A549 (cell line): ENCODE data around the gene MANF. TPM values are rescaled to one million over a fixed set of nuclear protein-coding genes. Genes with fewer than 3 reads are reported as not detected.
A peak's percentile ranks its signal among the peaks of the same experiment; 100 is the strongest.

Source experiments
- ATAC-seq, 2 experiments: fragments of 200-7000 bp in 1 of 2; fragments of >200 bp in 1 of 2; cut with Nextera tagmentation in 1 of 2; cut with Tn5 transposase in 1 of 2; 3 replicates each; pipeline versions ENCODE4 v1.8.0 to v1.9.1; 2018 to 2020; ENCODE audit warnings: mild to moderate bottlenecking in 1 of 2, moderate library complexity in 1 of 2
- CTCF ChIA-PET: fragments of 300-600 bp; sonication (Branson Sonifier 250); formaldehyde crosslinking; extraction: SDS; loops from one replicate; lab custom pipeline; 2021; ENCODE audit warnings: antibody characterized with exemption, inconsistent platforms; lab: Yijun Ruan, JAX
- POLR2A ChIA-PET: fragments of 350-600 bp; formaldehyde crosslinking; extraction: SDS; loops from one replicate; lab custom pipeline; 2021; ENCODE audit warnings: antibody characterized with exemption, inconsistent platforms; lab: Yijun Ruan, JAX
- DNase-seq, 2 experiments: peaks; one replicate each; pipeline versions ENCODE4 v3.0.0 to v3.0.0-alpha.2; 2011 to 2016; ENCODE audit warnings: low read depth in 1 of 2, low spot score in 1 of 2
- FAIRE-seq: peaks from 2 replicates; lab custom pipeline; 2011; peaks lifted over from hg19 to GRCh38; lab: Jason Lieb, UNC
- H3K27ac ChIP-seq, 2 experiments: fragments of >200 bp; sonication (Bioruptor Twin); formaldehyde crosslinking; 3 replicates each; pipeline ENCODE4 v1.5.1; 2016 to 2017
- H3K4me1 ChIP-seq: fragments of >200 bp; sonication (Bioruptor Twin); formaldehyde crosslinking; 3 replicates; pipeline ENCODE4 v1.6.1; 2016
- H3K4me2 ChIP-seq: fragments of >200 bp; sonication (Bioruptor Twin); formaldehyde crosslinking; 3 replicates; pipeline ENCODE4 v1.6.1; 2016
- H3K4me3 ChIP-seq: fragments of >200 bp; sonication (Bioruptor Twin); formaldehyde crosslinking; 3 replicates; pipeline ENCODE4 v1.5.1; 2016
- H3K9me3 ChIP-seq: fragments of >200 bp; sonication (Bioruptor Twin); formaldehyde crosslinking; 3 replicates; pipeline ENCODE4 v1.6.1; 2016
- BCL3 ChIP-seq: fragments of >200 bp; sonication (Bioruptor Twin); formaldehyde crosslinking; IDR thresholded peaks from 3 replicates; pipeline ENCODE4 v1.6.1; 2016
- CBX2 ChIP-seq: fragments of 200-600 bp; sonication (generic); IDR thresholded peaks from 2 replicates; pipeline ENCODE4 v1.6.1; 2016; ENCODE audit warnings: low read depth, mild to moderate bottlenecking, borderline replicate concordance
- FOSB ChIP-seq: fragments of 250-450 bp; sonication (Bioruptor Pico); IDR thresholded peaks from 2 replicates; pipeline ENCODE4 v1.5.0; 2020; ENCODE audit warnings: mild to moderate bottlenecking, moderate library complexity
- FOXS1 ChIP-seq: fragments of 250-450 bp; sonication (Bioruptor Pico); IDR thresholded peaks from 2 replicates; pipeline ENCODE4 v1.5.0; 2020; ENCODE audit warnings: mild to moderate bottlenecking, moderate library complexity
- HOXB5 ChIP-seq: fragments of 250-450 bp; sonication (Bioruptor Pico); IDR thresholded peaks from 2 replicates; pipeline ENCODE4 v1.5.0; 2020; ENCODE audit warnings: mild to moderate bottlenecking, moderate library complexity
- JUN ChIP-seq, 2 experiments: fragments of >200 bp; sonication (Bioruptor Twin); formaldehyde crosslinking; IDR thresholded peaks; 2 replicates in 1 of 2; 3 replicates in 1 of 2; pipeline ENCODE4 v1.6.1; 2016 to 2017
- KDM5A ChIP-seq: fragments of 200-600 bp; sonication (generic); IDR thresholded peaks from 2 replicates; pipeline ENCODE4 v1.6.1; 2016; ENCODE audit warnings: antibody characterized with exemption, mild to moderate bottlenecking
- MAX ChIP-seq: IDR thresholded peaks from 2 replicates; pipeline ENCODE4 v1.6.1; 2012
- MYC ChIP-seq: IDR thresholded peaks from 2 replicates; pipeline ENCODE4 v1.6.1; 2012; ENCODE audit warnings: mild to moderate bottlenecking, inconsistent platforms, low read length, improper control_type of control experiment, borderline replicate concordance
- NR3C1 ChIP-seq: fragments of >200 bp; sonication (Bioruptor Twin); formaldehyde crosslinking; IDR thresholded peaks from 3 replicates; pipeline ENCODE4 v1.6.1; 2017
- PHF8 ChIP-seq: fragments of 200-600 bp; sonication (generic); IDR thresholded peaks from 2 replicates; pipeline ENCODE4 v1.6.1; 2016; ENCODE audit warnings: low read depth, mild to moderate bottlenecking, antibody characterized with exemption, moderate library complexity, borderline replicate concordance
- POLR2A ChIP-seq: IDR thresholded peaks from 2 replicates; pipeline ENCODE4 v1.6.1; 2012; ENCODE audit warnings: mild to moderate bottlenecking, low read length
- RAD21 ChIP-seq, 2 experiments: fragments of >200 bp in 1 of 2; sonication (Bioruptor Twin) in 1 of 2; formaldehyde crosslinking in 1 of 2; IDR thresholded peaks in 1 of 2; conservative IDR thresholded peaks in 1 of 2; 2 replicates in 1 of 2; 3 replicates in 1 of 2; pipeline ENCODE4 v1.6.1; 2012 to 2018; ENCODE audit warnings: inconsistent platforms in 1 of 2
- RCOR1 ChIP-seq: fragments of 150-350 bp; IDR thresholded peaks from 2 replicates; pipeline ENCODE4 v1.6.1; 2014; ENCODE audit warnings: antibody characterized with exemption, low read length, low read depth
- RFX5 ChIP-seq: fragments of 450-650 bp; IDR thresholded peaks from 2 replicates; pipeline ENCODE4 v1.7.1; 2014; ENCODE audit warnings: antibody characterized with exemption, mild to moderate bottlenecking, moderate library complexity
- SMC3 ChIP-seq: fragments of >200 bp; sonication (Bioruptor Twin); formaldehyde crosslinking; IDR thresholded peaks from 3 replicates; pipeline ENCODE4 v1.6.1; 2018; ENCODE audit warnings: inconsistent platforms
- TFCP2L1 ChIP-seq: fragments of 250-450 bp; sonication (Bioruptor Pico); IDR thresholded peaks from 2 replicates; pipeline ENCODE4 v1.5.0; 2021; ENCODE audit warnings: mild to moderate bottlenecking
- USF2 ChIP-seq: fragments of 450-650 bp; IDR thresholded peaks from 2 replicates; pipeline ENCODE4 v1.6.1; 2014; ENCODE audit warnings: antibody characterized with exemption
- ZC3H11A ChIP-seq: fragments of 450-650 bp; IDR thresholded peaks from 2 replicates; pipeline ENCODE4 v1.6.1; 2014; ENCODE audit warnings: antibody characterized with exemption, mild to moderate bottlenecking
- WGBS: methylation state at CpG from one replicate; pipeline ENCODE4 v1.1.6; 2017; ENCODE audit errors: missing lambda C conversion rate; 5-methylcytosine and 5-hydroxymethylcytosine counted together
- polyA plus RNA-seq, 4 experiments: library from polyadenylated mRNA; depleted of rRNA in 3 of 4; stranded (reverse); fragments of >200 nt; fragmentation: RNase III in 1 of 4; extraction: RNeasy Plus Mini Kit Qiagen cat#74134 plus additional on column Dnase treatment in 1 of 4; gene quantifications; 2 replicates in 3 of 4; 3 replicates in 1 of 4; pipeline ENCODE4 v1.2.3, GENCODE V29; 2011 to 2017
- TF ChIP-seq, protein P1 (sequence below): IDR thresholded peaks from 2 replicates; pipeline ENCODE4 v1.6.1; 2012
- TF ChIP-seq, protein P2 (sequence below): fragments of >200 bp; sonication (Bioruptor Twin); formaldehyde crosslinking; IDR thresholded peaks from 3 replicates; pipeline ENCODE4 v1.5.1; 2016
- TF ChIP-seq, protein P3 (sequence below): fragments of 200-600 bp; sonication (generic); IDR thresholded peaks from 2 replicates; pipeline ENCODE4 v1.6.1; 2016; ENCODE audit warnings: antibody characterized with exemption, mild to moderate bottlenecking, moderate library complexity
- TF ChIP-seq, protein P4 (sequence below): IDR thresholded peaks from 2 replicates; pipeline ENCODE4 v1.6.1; 2012; ENCODE audit warnings: low read depth, borderline replicate concordance

MANF gene
- polyA plus RNA-seq, 2 of the 4 experiments (the other 2 are of a cell fraction) = 67.8 to 84.9 TPM

GRCh38 chr3:51391075-51391565 is 6.0 kb downstream of the MANF start, which contains the start of gene RBM15B:
Gene RBM15B, plus strand, starts transcription at chr3:51391285. Its CDS starts 115 bp downstream, at chr3:51391400.
- CTCF ChIA-PET = interaction anchor here (0.6 to 9.2 kb wide), 10 partner anchors 13 to 819 kb away, joined by 3 to 106 read pairs (median 10); partner anchors contain the start of genes CISH, DCAF1 and MAPKAPK3
- Histone ChIP-seq H3K4me2 (peak within 1 kb of the TSS; percentile 95), H3K4me3 (peak within 1 kb of the TSS; percentile 92)
- peak; percentile 88 to 93 for ATAC-seq
- POLR2A ChIA-PET = no interaction called here
- TF ChIP-seq PHF8 (peak; percentile 92), RFX5 (no peak), HOXB5 (no peak), MAX (peak; percentile 82), KDM5A (peak; percentile 57; the same call in 1 of the 2 replicates), NR3C1 (no peak), ZC3H11A (no peak), BCL3 (0 out of 3 replicates have a peak, but pooled peaks have one; percentile 64), JUN (IDR thresholded peaks at IDR 0.05) (peak; percentile 67 to 86), POLR2A (peak; percentile 61; the same call in 1 of the 2 replicates), SMC3 (peak; percentile 52), RAD21 (conservative IDR thresholded peaks at IDR 0.05 in 1 of 2, IDR thresholded peaks at IDR 0.05 in 1 of 2) (peak; percentile 34 to 41; a peak in 2 of 5 replicates), USF2 (peak; percentile 90), MYC (peak; percentile 59; the same call in 1 of the 2 replicates)
- TF ChIP-seq, protein P1, sequence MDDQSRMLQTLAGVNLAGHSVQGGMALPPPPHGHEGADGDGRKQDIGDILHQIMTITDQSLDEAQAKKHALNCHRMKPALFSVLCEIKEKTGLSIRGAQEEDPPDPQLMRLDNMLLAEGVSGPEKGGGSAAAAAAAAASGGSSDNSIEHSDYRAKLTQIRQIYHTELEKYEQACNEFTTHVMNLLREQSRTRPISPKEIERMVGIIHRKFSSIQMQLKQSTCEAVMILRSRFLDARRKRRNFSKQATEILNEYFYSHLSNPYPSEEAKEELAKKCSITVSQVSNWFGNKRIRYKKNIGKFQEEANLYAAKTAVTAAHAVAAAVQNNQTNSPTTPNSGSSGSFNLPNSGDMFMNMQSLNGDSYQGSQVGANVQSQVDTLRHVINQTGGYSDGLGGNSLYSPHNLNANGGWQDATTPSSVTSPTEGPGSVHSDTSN = peak; percentile 47; the same call in 1 of the 2 replicates
- TF ChIP-seq, protein P2, sequence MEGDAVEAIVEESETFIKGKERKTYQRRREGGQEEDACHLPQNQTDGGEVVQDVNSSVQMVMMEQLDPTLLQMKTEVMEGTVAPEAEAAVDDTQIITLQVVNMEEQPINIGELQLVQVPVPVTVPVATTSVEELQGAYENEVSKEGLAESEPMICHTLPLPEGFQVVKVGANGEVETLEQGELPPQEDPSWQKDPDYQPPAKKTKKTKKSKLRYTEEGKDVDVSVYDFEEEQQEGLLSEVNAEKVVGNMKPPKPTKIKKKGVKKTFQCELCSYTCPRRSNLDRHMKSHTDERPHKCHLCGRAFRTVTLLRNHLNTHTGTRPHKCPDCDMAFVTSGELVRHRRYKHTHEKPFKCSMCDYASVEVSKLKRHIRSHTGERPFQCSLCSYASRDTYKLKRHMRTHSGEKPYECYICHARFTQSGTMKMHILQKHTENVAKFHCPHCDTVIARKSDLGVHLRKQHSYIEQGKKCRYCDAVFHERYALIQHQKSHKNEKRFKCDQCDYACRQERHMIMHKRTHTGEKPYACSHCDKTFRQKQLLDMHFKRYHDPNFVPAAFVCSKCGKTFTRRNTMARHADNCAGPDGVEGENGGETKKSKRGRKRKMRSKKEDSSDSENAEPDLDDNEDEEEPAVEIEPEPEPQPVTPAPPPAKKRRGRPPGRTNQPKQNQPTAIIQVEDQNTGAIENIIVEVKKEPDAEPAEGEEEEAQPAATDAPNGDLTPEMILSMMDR = peak; percentile 75
- TF ChIP-seq, all 56 proteins: peak for 12
- 0% methylated on average over 3 of the region's 83 CpGs for WGBS
- Histone ChIP-seq H3K9me3 (no peaks in the 10 kb centered on the region), H3K4me1 (peaks cover 38% of the 10 kb centered on the region), H3K27ac (peak within 1 kb of the TSS; percentile 94 to 99)
- DNase-seq (peak; percentile 82 to 95), FAIRE-seq (no peak)

- DNase-seq (no peak), ATAC-seq (0 out of 6 replicates have a peak, but pooled peaks of 1 of the 2 experiments have one; percentile 3), FAIRE-seq (no peak)
- no peaks in the 10 kb centered on the region for H3K9me3 ChIP-seq
- H3K4me1 ChIP-seq = peaks cover 31% of the 10 kb centered on the region
- H3K4me3 ChIP-seq = peak overlapping the region; percentile 92
- peak overlapping the region; percentile 94 to 99 for H3K27ac ChIP-seq
- ChIA-PET POLR2A (no interaction called here), CTCF (interaction anchor here (1.3 to 1.9 kb wide), 2 partner anchors 290 to 776 kb away, joined by 3 to 6 read pairs; partner anchors contain the start of gene MAPKAPK3)
- peak overlapping the region; percentile 95 for H3K4me2 ChIP-seq
- WGBS = no CpG with 5 or more reads among the region's 115 CpGs
- TF ChIP-seq, protein P3, sequence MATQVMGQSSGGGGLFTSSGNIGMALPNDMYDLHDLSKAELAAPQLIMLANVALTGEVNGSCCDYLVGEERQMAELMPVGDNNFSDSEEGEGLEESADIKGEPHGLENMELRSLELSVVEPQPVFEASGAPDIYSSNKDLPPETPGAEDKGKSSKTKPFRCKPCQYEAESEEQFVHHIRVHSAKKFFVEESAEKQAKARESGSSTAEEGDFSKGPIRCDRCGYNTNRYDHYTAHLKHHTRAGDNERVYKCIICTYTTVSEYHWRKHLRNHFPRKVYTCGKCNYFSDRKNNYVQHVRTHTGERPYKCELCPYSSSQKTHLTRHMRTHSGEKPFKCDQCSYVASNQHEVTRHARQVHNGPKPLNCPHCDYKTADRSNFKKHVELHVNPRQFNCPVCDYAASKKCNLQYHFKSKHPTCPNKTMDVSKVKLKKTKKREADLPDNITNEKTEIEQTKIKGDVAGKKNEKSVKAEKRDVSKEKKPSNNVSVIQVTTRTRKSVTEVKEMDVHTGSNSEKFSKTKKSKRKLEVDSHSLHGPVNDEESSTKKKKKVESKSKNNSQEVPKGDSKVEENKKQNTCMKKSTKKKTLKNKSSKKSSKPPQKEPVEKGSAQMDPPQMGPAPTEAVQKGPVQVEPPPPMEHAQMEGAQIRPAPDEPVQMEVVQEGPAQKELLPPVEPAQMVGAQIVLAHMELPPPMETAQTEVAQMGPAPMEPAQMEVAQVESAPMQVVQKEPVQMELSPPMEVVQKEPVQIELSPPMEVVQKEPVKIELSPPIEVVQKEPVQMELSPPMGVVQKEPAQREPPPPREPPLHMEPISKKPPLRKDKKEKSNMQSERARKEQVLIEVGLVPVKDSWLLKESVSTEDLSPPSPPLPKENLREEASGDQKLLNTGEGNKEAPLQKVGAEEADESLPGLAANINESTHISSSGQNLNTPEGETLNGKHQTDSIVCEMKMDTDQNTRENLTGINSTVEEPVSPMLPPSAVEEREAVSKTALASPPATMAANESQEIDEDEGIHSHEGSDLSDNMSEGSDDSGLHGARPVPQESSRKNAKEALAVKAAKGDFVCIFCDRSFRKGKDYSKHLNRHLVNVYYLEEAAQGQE = no peak
- TF ChIP-seq FOXS1 (CRISPR knock-in tag) = no peak
- TF ChIP-seq CBX2 = no peak
- no peak for TF ChIP-seq TFCP2L1 (CRISPR knock-in tag)
- no peak for TF ChIP-seq USF2
- no peak for TF ChIP-seq FOSB (CRISPR knock-in tag)
- TF ChIP-seq MAX = peak; percentile 45; the same call in 1 of the 2 replicates
- TF ChIP-seq, protein P4, sequence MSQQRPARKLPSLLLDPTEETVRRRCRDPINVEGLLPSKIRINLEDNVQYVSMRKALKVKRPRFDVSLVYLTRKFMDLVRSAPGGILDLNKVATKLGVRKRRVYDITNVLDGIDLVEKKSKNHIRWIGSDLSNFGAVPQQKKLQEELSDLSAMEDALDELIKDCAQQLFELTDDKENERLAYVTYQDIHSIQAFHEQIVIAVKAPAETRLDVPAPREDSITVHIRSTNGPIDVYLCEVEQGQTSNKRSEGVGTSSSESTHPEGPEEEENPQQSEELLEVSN = peak; percentile 25; the same call in 1 of the 2 replicates
- no peak for TF ChIP-seq RCOR1
Observed at GRCh38 chr3:51391566-51392354, 6.7 kb downstream of the MANF start.
